ENCODE results near the gene DPYD. TPM values are rescaled to one million over a fixed set of nuclear protein-coding genes. Genes with fewer than 3 reads are reported as not detected.

DPYD gene
- total RNA-seq, 2 donors from 2014 or later = 11.1 to 11.5 TPM

GRCh38 chr1:97761637-97762036 lies 159.2 kb downstream of the DPYD start:
- no peaks in the 10 kb centered on the region for H3K36me3 Mint-ChIP-seq (ENCODE audit: low read depth)
- no peaks in the 10 kb centered on the region for H3K4me1 Mint-ChIP-seq
- H3K27me3 Mint-ChIP-seq = no peaks in the 10 kb centered on the region
- no peak overlapping the region for H3K4me3 Mint-ChIP-seq
- no peak overlapping the region for H3K27ac Mint-ChIP-seq
- peaks cover 4% of the 10 kb centered on the region for H3K9me3 Mint-ChIP-seq
- no peak for ATAC-seq (replicated peaks)

GRCh38 chr1:97759078-97759477 lies 161.8 kb downstream of the DPYD start:
- H3K27ac Mint-ChIP-seq = no peak overlapping the region
- no peak overlapping the region for H3K4me3 Mint-ChIP-seq
- no peaks in the 10 kb centered on the region for H3K36me3 Mint-ChIP-seq (ENCODE audit: low read depth)
- no peaks in the 10 kb centered on the region for H3K27me3 Mint-ChIP-seq
- H3K9me3 Mint-ChIP-seq = peaks cover 4% of the 10 kb centered on the region
- ATAC-seq (replicated peaks) = no peak
- no peaks in the 10 kb centered on the region for H3K4me1 Mint-ChIP-seq

GRCh38 chr1:97758541-97759057 lies 162.2 kb downstream of the DPYD start:
- Mint-ChIP-seq H3K36me3 (ENCODE audit: low read depth) (no peaks in the 10 kb centered on the region), H3K27ac (no peak overlapping the region), H3K9me3 (peaks cover 4% of the 10 kb centered on the region), H3K4me1 (no peaks in the 10 kb centered on the region), H3K27me3 (no peaks in the 10 kb centered on the region), H3K4me3 (no peak overlapping the region)
- ATAC-seq (replicated peaks) = no peak

- peak; percentile 62 for ATAC-seq (replicated peaks)
- Mint-ChIP-seq H3K36me3 (ENCODE audit: low read depth) (no peaks in the 10 kb centered on the region), H3K4me1 (no peaks in the 10 kb centered on the region), H3K27me3 (no peaks in the 10 kb centered on the region), H3K4me3 (no peak overlapping the region), H3K27ac (no peak overlapping the region), H3K9me3 (no peaks in the 10 kb centered on the region)
Observed at GRCh38 chr1:97745912-97746311, 174.9 kb downstream of the DPYD start.

GRCh38 chr1:97744977-97745376 lies 175.9 kb downstream of the DPYD start:
- Mint-ChIP-seq H3K4me1 (no peaks in the 10 kb centered on the region), H3K9me3 (no peaks in the 10 kb centered on the region), H3K27me3 (no peaks in the 10 kb centered on the region), H3K27ac (no peak overlapping the region), H3K4me3 (no peak overlapping the region), H3K36me3 (ENCODE audit: low read depth) (no peaks in the 10 kb centered on the region)
- ATAC-seq (replicated peaks) = no peak

GRCh38 chr1:97743129-97743528 lies 177.7 kb downstream of the DPYD start:
- Mint-ChIP-seq H3K27me3 (no peaks in the 10 kb centered on the region), H3K36me3 (ENCODE audit: low read depth) (peaks cover 6% of the 10 kb centered on the region), H3K27ac (no peak overlapping the region), H3K9me3 (no peaks in the 10 kb centered on the region), H3K4me3 (no peak overlapping the region), H3K4me1 (no peaks in the 10 kb centered on the region)
- no peak for ATAC-seq (replicated peaks)

- Mint-ChIP-seq H3K4me1 (no peaks in the 10 kb centered on the region), H3K4me3 (no peak overlapping the region), H3K9me3 (no peaks in the 10 kb centered on the region), H3K36me3 (ENCODE audit: low read depth) (peaks cover 6% of the 10 kb centered on the region), H3K27ac (no peak overlapping the region), H3K27me3 (no peaks in the 10 kb centered on the region)
- no peak for ATAC-seq (replicated peaks)
Observed at GRCh38 chr1:97740891-97741290, 179.9 kb downstream of the DPYD start.

GRCh38 chr1:97739596-97740103 lies 181.2 kb downstream of the DPYD start:
- Mint-ChIP-seq H3K27me3 (no peaks in the 10 kb centered on the region), H3K36me3 (ENCODE audit: low read depth) (peaks cover 6% of the 10 kb centered on the region), H3K4me3 (no peak overlapping the region), H3K27ac (no peak overlapping the region), H3K4me1 (no peaks in the 10 kb centered on the region), H3K9me3 (no peaks in the 10 kb centered on the region)
- ATAC-seq (replicated peaks) = no peak

GRCh38 chr1:97738270-97738669 lies 182.6 kb downstream of the DPYD start:
- Mint-ChIP-seq H3K36me3 (ENCODE audit: low read depth) (peaks cover 6% of the 10 kb centered on the region), H3K4me3 (no peak overlapping the region), H3K9me3 (no peaks in the 10 kb centered on the region), H3K27ac (no peak overlapping the region), H3K27me3 (no peaks in the 10 kb centered on the region), H3K4me1 (no peaks in the 10 kb centered on the region)
- no peak for ATAC-seq (replicated peaks)

- H3K9me3 Mint-ChIP-seq = no peaks in the 10 kb centered on the region
- no peak for ATAC-seq (replicated peaks)
- H3K27me3 Mint-ChIP-seq = no peaks in the 10 kb centered on the region
- no peak overlapping the region for H3K27ac Mint-ChIP-seq
- no peak overlapping the region for H3K4me3 Mint-ChIP-seq
- no peaks in the 10 kb centered on the region for H3K36me3 Mint-ChIP-seq (ENCODE audit: low read depth)
- no peaks in the 10 kb centered on the region for H3K4me1 Mint-ChIP-seq
Observed at GRCh38 chr1:97730271-97730670, 190.6 kb downstream of the DPYD start.

- peaks cover 5% of the 10 kb centered on the region for H3K4me1 Mint-ChIP-seq
- H3K4me3 Mint-ChIP-seq = no peak overlapping the region
- H3K9me3 Mint-ChIP-seq = peaks cover 6% of the 10 kb centered on the region
- no peak for ATAC-seq (replicated peaks)
- no peaks in the 10 kb centered on the region for H3K27me3 Mint-ChIP-seq
- H3K36me3 Mint-ChIP-seq (ENCODE audit: low read depth) = peaks cover 5% of the 10 kb centered on the region
- H3K27ac Mint-ChIP-seq = no peak overlapping the region
Observed at GRCh38 chr1:97728436-97728835, 192.4 kb downstream of the DPYD start.

- Mint-ChIP-seq H3K4me3 (no peak overlapping the region), H3K4me1 (peaks cover 5% of the 10 kb centered on the region), H3K9me3 (peaks cover 6% of the 10 kb centered on the region), H3K27me3 (no peaks in the 10 kb centered on the region), H3K36me3 (ENCODE audit: low read depth) (peaks cover 5% of the 10 kb centered on the region), H3K27ac (no peak overlapping the region)
- no peak for ATAC-seq (replicated peaks)
Observed at GRCh38 chr1:97727029-97727428, 193.8 kb downstream of the DPYD start.

- H3K36me3 Mint-ChIP-seq (ENCODE audit: low read depth) = peaks cover 5% of the 10 kb centered on the region
- H3K27me3 Mint-ChIP-seq = no peaks in the 10 kb centered on the region
- no peak for ATAC-seq (replicated peaks)
- no peak overlapping the region for H3K27ac Mint-ChIP-seq
- H3K9me3 Mint-ChIP-seq = peaks cover 6% of the 10 kb centered on the region
- H3K4me1 Mint-ChIP-seq = peaks cover 5% of the 10 kb centered on the region
- H3K4me3 Mint-ChIP-seq = no peak overlapping the region
Observed at GRCh38 chr1:97726386-97726785, 194.4 kb downstream of the DPYD start.

- Mint-ChIP-seq H3K27me3 (no peaks in the 10 kb centered on the region), H3K36me3 (ENCODE audit: low read depth) (peaks cover 32% of the 10 kb centered on the region), H3K4me3 (no peak overlapping the region), H3K9me3 (peaks cover 6% of the 10 kb centered on the region), H3K27ac (no peak overlapping the region), H3K4me1 (peaks cover 5% of the 10 kb centered on the region)
- no peak for ATAC-seq (replicated peaks)
Observed at GRCh38 chr1:97721221-97721620, 199.6 kb downstream of the DPYD start.

- no peaks in the 10 kb centered on the region for H3K4me1 Mint-ChIP-seq
- peaks cover 6% of the 10 kb centered on the region for H3K36me3 Mint-ChIP-seq (ENCODE audit: low read depth)
- no peak for ATAC-seq (replicated peaks)
- no peaks in the 10 kb centered on the region for H3K27me3 Mint-ChIP-seq
- no peaks in the 10 kb centered on the region for H3K9me3 Mint-ChIP-seq
- no peak overlapping the region for H3K27ac Mint-ChIP-seq
- no peak overlapping the region for H3K4me3 Mint-ChIP-seq
Observed at GRCh38 chr1:97712980-97713379, 207.9 kb downstream of the DPYD start.

GRCh38 chr1:97711858-97712257 lies 209.0 kb downstream of the DPYD start:
- no peaks in the 10 kb centered on the region for H3K4me1 Mint-ChIP-seq
- ATAC-seq (replicated peaks) = no peak
- no peak overlapping the region for H3K4me3 Mint-ChIP-seq
- no peaks in the 10 kb centered on the region for H3K27me3 Mint-ChIP-seq
- H3K36me3 Mint-ChIP-seq (ENCODE audit: low read depth) = no peaks in the 10 kb centered on the region
- H3K27ac Mint-ChIP-seq = no peak overlapping the region
- no peaks in the 10 kb centered on the region for H3K9me3 Mint-ChIP-seq
